ENCODE results near the gene SYNE2.
"Not testable (repeated sequence)": the region's sequence is repeated elsewhere in the genome, so short reads cannot be mapped to it uniquely, and the experiment has no call there.

The SYNE2 gene

GRCh38 chr14:64005822-64006221 lies 153.0 kb downstream of the SYNE2 start:
- H3K9ac ChIP-seq (ENCODE audit: low read length), result no peak overlapping the region
- no peaks in the 10 kb centered on the region for H3K27me3 ChIP-seq (ENCODE audit: control insufficient read depth, insufficient read depth, low read length)
- no peaks in the 10 kb centered on the region for H3K9me3 ChIP-seq (ENCODE audit: control insufficient read depth, low read length)
- H3K4me3 ChIP-seq (ENCODE audit: low read length), result no peak overlapping the region
- H3K36me3 ChIP-seq (ENCODE audit: control insufficient read depth, insufficient read depth, low read length), result no peaks in the 10 kb centered on the region
- H3K4me1 ChIP-seq (ENCODE audit: control insufficient read depth, insufficient read depth, low read length), result no peaks in the 10 kb centered on the region

GRCh38 chr14:64008016-64008415 lies 155.2 kb downstream of the SYNE2 start:
- Histone ChIP-seq H3K4me3 (ENCODE audit: low read length) (no peak overlapping the region), H3K27me3 (ENCODE audit: control insufficient read depth, insufficient read depth, low read length) (no peaks in the 10 kb centered on the region), H3K9me3 (ENCODE audit: control insufficient read depth, low read length) (no peaks in the 10 kb centered on the region), H3K36me3 (ENCODE audit: control insufficient read depth, insufficient read depth, low read length) (no peaks in the 10 kb centered on the region), H3K4me1 (ENCODE audit: control insufficient read depth, insufficient read depth, low read length) (no peaks in the 10 kb centered on the region), H3K9ac (ENCODE audit: low read length) (no peak overlapping the region)

- Histone ChIP-seq H3K9me3 (ENCODE audit: control insufficient read depth, low read length) (no peaks in the 10 kb centered on the region), H3K4me3 (ENCODE audit: low read length) (no peak overlapping the region), H3K9ac (ENCODE audit: low read length) (no peak overlapping the region), H3K4me1 (ENCODE audit: control insufficient read depth, insufficient read depth, low read length) (no peaks in the 10 kb centered on the region), H3K36me3 (ENCODE audit: control insufficient read depth, insufficient read depth, low read length) (no peaks in the 10 kb centered on the region), H3K27me3 (ENCODE audit: control insufficient read depth, insufficient read depth, low read length) (no peaks in the 10 kb centered on the region)
These were observed 159.2 kb downstream of the SYNE2 start for GRCh38 chr14:64012003-64012402.

GRCh38 chr14:64012720-64013119 lies 159.9 kb downstream of the SYNE2 start:
- Histone ChIP-seq H3K4me1 (ENCODE audit: control insufficient read depth, insufficient read depth, low read length) (no peaks in the 10 kb centered on the region), H3K27me3 (ENCODE audit: control insufficient read depth, insufficient read depth, low read length) (no peaks in the 10 kb centered on the region), H3K9ac (ENCODE audit: low read length) (no peak overlapping the region), H3K4me3 (ENCODE audit: low read length) (no peak overlapping the region), H3K36me3 (ENCODE audit: control insufficient read depth, insufficient read depth, low read length) (no peaks in the 10 kb centered on the region), H3K9me3 (ENCODE audit: control insufficient read depth, low read length) (no peaks in the 10 kb centered on the region)

- Histone ChIP-seq H3K4me3 (ENCODE audit: low read length) (no peak overlapping the region), H3K4me1 (ENCODE audit: control insufficient read depth, insufficient read depth, low read length) (no peaks in the 10 kb centered on the region), H3K36me3 (ENCODE audit: control insufficient read depth, insufficient read depth, low read length) (no peaks in the 10 kb centered on the region), H3K9ac (ENCODE audit: low read length) (no peak overlapping the region), H3K9me3 (ENCODE audit: control insufficient read depth, low read length) (no peaks in the 10 kb centered on the region), H3K27me3 (ENCODE audit: control insufficient read depth, insufficient read depth, low read length) (no peaks in the 10 kb centered on the region)
These were observed 172.7 kb downstream of the SYNE2 start for GRCh38 chr14:64025479-64025878.

GRCh38 chr14:64026600-64026999 lies 173.8 kb downstream of the SYNE2 start:
- H3K4me3 ChIP-seq (ENCODE audit: low read length), result no peak overlapping the region
- no peaks in the 10 kb centered on the region for H3K9me3 ChIP-seq (ENCODE audit: control insufficient read depth, low read length)
- H3K36me3 ChIP-seq (ENCODE audit: control insufficient read depth, insufficient read depth, low read length), result no peaks in the 10 kb centered on the region
- H3K27me3 ChIP-seq (ENCODE audit: control insufficient read depth, insufficient read depth, low read length), result no peaks in the 10 kb centered on the region
- no peak overlapping the region for H3K9ac ChIP-seq (ENCODE audit: low read length)
- no peaks in the 10 kb centered on the region for H3K4me1 ChIP-seq (ENCODE audit: control insufficient read depth, insufficient read depth, low read length)

GRCh38 chr14:64035143-64035542 lies 182.3 kb downstream of the SYNE2 start:
- Histone ChIP-seq H3K36me3 (ENCODE audit: control insufficient read depth, insufficient read depth, low read length) (no peaks in the 10 kb centered on the region), H3K27me3 (ENCODE audit: control insufficient read depth, insufficient read depth, low read length) (no peaks in the 10 kb centered on the region), H3K9me3 (ENCODE audit: control insufficient read depth, low read length) (no peaks in the 10 kb centered on the region), H3K4me1 (ENCODE audit: control insufficient read depth, insufficient read depth, low read length) (no peaks in the 10 kb centered on the region), H3K9ac (ENCODE audit: low read length) (no peak overlapping the region), H3K4me3 (ENCODE audit: low read length) (no peak overlapping the region)

- H3K9ac ChIP-seq (ENCODE audit: low read length); H3K4me1 ChIP-seq (ENCODE audit: control insufficient read depth, insufficient read depth, low read length); H3K4me3 ChIP-seq (ENCODE audit: low read length); H3K9me3 ChIP-seq (ENCODE audit: control insufficient read depth, low read length); H3K27me3 ChIP-seq (ENCODE audit: control insufficient read depth, insufficient read depth, low read length); H3K36me3 ChIP-seq (ENCODE audit: control insufficient read depth, insufficient read depth, low read length): not testable (repeated sequence)
These were observed 185.3 kb downstream of the SYNE2 start for GRCh38 chr14:64037869-64038745.

- Histone ChIP-seq H3K4me3 (ENCODE audit: low read length) (no peak overlapping the region), H3K36me3 (ENCODE audit: control insufficient read depth, insufficient read depth, low read length) (no peaks in the 10 kb centered on the region), H3K9ac (ENCODE audit: low read length) (no peak overlapping the region), H3K9me3 (ENCODE audit: control insufficient read depth, low read length) (no peaks in the 10 kb centered on the region), H3K4me1 (ENCODE audit: control insufficient read depth, insufficient read depth, low read length) (no peaks in the 10 kb centered on the region), H3K27me3 (ENCODE audit: control insufficient read depth, insufficient read depth, low read length) (no peaks in the 10 kb centered on the region)
These were observed 186.2 kb downstream of the SYNE2 start for GRCh38 chr14:64038841-64039542.

- Histone ChIP-seq H3K4me3 (ENCODE audit: low read length) (no peak overlapping the region), H3K4me1 (ENCODE audit: control insufficient read depth, insufficient read depth, low read length) (no peaks in the 10 kb centered on the region), H3K9ac (ENCODE audit: low read length) (no peak overlapping the region), H3K9me3 (ENCODE audit: control insufficient read depth, low read length) (no peaks in the 10 kb centered on the region), H3K36me3 (ENCODE audit: control insufficient read depth, insufficient read depth, low read length) (no peaks in the 10 kb centered on the region), H3K27me3 (ENCODE audit: control insufficient read depth, insufficient read depth, low read length) (no peaks in the 10 kb centered on the region)
These were observed 187.2 kb downstream of the SYNE2 start for GRCh38 chr14:64040044-64040443.

- H3K9ac ChIP-seq (ENCODE audit: low read length); H3K4me3 ChIP-seq (ENCODE audit: low read length); H3K27me3 ChIP-seq (ENCODE audit: control insufficient read depth, insufficient read depth, low read length); H3K4me1 ChIP-seq (ENCODE audit: control insufficient read depth, insufficient read depth, low read length); H3K36me3 ChIP-seq (ENCODE audit: control insufficient read depth, insufficient read depth, low read length); H3K9me3 ChIP-seq (ENCODE audit: control insufficient read depth, low read length): not testable (repeated sequence)
These were observed 190.5 kb downstream of the SYNE2 start for GRCh38 chr14:64043296-64043695.

GRCh38 chr14:64045091-64045490 lies 192.3 kb downstream of the SYNE2 start:
- Histone ChIP-seq H3K27me3 (ENCODE audit: control insufficient read depth, insufficient read depth, low read length) (no peaks in the 10 kb centered on the region), H3K4me3 (ENCODE audit: low read length) (no peak overlapping the region), H3K4me1 (ENCODE audit: control insufficient read depth, insufficient read depth, low read length) (no peaks in the 10 kb centered on the region), H3K9ac (ENCODE audit: low read length) (no peak overlapping the region), H3K36me3 (ENCODE audit: control insufficient read depth, insufficient read depth, low read length) (no peaks in the 10 kb centered on the region), H3K9me3 (ENCODE audit: control insufficient read depth, low read length) (no peaks in the 10 kb centered on the region)
